Activated T-cell treated with anti-CD3 and anti-CD28 coated beads for 24 hours (primary cell): ENCODE measurements around the gene EGLN1.
A peak's percentile ranks its signal among the peaks of the same experiment; 100 is the strongest.

ENCODE experiments used
- DNase-seq: peaks from one replicate; pipeline ENCODE4 v3.0.0-alpha.2; 2020; ENCODE audit warnings: low read depth

EGLN1 gene

GRCh38 chr1:231421546-231421970 lies 529 bp downstream of the EGLN1 start:
- DNase-seq, result peak; percentile 13

GRCh38 chr1:231420959-231421545 lies 1.0 kb downstream of the EGLN1 start:
- DNase-seq, result peak; percentile 9

- peak; percentile 1 for DNase-seq
These were observed 1.7 kb downstream of the EGLN1 start for GRCh38 chr1:231420299-231420958.

GRCh38 chr1:231419738-231420298 lies 2.3 kb downstream of the EGLN1 start:
- DNase-seq, result no peak

GRCh38 chr1:231419147-231419546 lies 2.9 kb downstream of the EGLN1 start:
- DNase-seq, result no peak

- no peak for DNase-seq
These were observed 3.4 kb downstream of the EGLN1 start for GRCh38 chr1:231418741-231419107.

- no peak for DNase-seq
These were observed 3.9 kb downstream of the EGLN1 start for GRCh38 chr1:231418101-231418740.

- no peak for DNase-seq
These were observed 4.6 kb downstream of the EGLN1 start for GRCh38 chr1:231417513-231417912.

GRCh38 chr1:231416901-231417300 lies 5.2 kb downstream of the EGLN1 start:
- no peak for DNase-seq

- no peak for DNase-seq
These were observed 7.0 kb downstream of the EGLN1 start for GRCh38 chr1:231415018-231415583.

GRCh38 chr1:231414260-231415016 lies 7.6 kb downstream of the EGLN1 start:
- no peak for DNase-seq

GRCh38 chr1:231413749-231414082 lies 8.4 kb downstream of the EGLN1 start:
- no peak for DNase-seq

GRCh38 chr1:231411036-231411531 lies 11.0 kb downstream of the EGLN1 start:
- DNase-seq, result no peak

GRCh38 chr1:231410036-231410612 lies 12.0 kb downstream of the EGLN1 start:
- no peak for DNase-seq

- no peak for DNase-seq
These were observed 13.5 kb downstream of the EGLN1 start for GRCh38 chr1:231408528-231409094.

- no peak for DNase-seq
These were observed 14.3 kb downstream of the EGLN1 start for GRCh38 chr1:231407547-231408396.

GRCh38 chr1:231407049-231407448 lies 15.0 kb downstream of the EGLN1 start:
- DNase-seq, result no peak

GRCh38 chr1:231404318-231404717 lies 17.8 kb downstream of the EGLN1 start:
- no peak for DNase-seq

- no peak for DNase-seq
These were observed 20.6 kb downstream of the EGLN1 start for GRCh38 chr1:231401478-231401877.

GRCh38 chr1:231397886-231398671 lies 24.0 kb downstream of the EGLN1 start:
- DNase-seq, result no peak
